ENCODE results near the gene PCSK6. TPM values are rescaled to one million over a fixed set of nuclear protein-coding genes. Genes with fewer than 3 reads are reported as not detected.

The PCSK6 gene
- total RNA-seq, 1 experiment from 2014 or later: 26.3 TPM

DNA sequence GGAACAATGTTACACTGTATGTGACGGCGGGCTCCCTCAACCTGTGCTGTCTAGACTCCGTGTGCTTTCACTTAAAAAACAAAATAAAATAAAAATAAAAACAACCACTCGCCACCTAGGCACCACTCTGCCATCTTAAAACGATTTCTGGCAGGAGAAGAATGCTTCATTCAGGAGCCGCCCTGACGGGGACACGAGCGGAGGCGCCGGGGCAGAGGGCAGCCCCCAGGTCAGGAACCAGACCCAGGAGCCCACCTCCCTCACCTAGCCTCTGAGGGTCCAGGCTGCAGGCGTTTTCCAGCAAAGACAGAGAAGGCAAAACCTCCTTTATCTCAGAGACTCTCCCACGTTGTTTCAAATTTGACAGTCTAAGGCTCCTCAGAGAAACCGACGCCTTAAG, 109.4 kb downstream of the PCSK6 start:
- Histone ChIP-seq H3K4me1 (replicated peaks; ENCODE audit: insufficient read depth) (no peaks in the 10 kb centered on the region), H3F3A (ENCODE audit: insufficient read depth, low read depth) (no peaks in the 10 kb centered on the region), H3K4me2 (no peak overlapping the region), H4K20me1 (ENCODE audit: insufficient read depth) (no peaks in the 10 kb centered on the region), H3K27ac (no peak overlapping the region), H3K9me3 (ENCODE audit: insufficient read depth, low read depth) (no peaks in the 10 kb centered on the region), H3K36me3 (ENCODE audit: low read depth) (no peaks in the 10 kb centered on the region), H3K9me2 (ENCODE audit: insufficient read depth) (no peaks in the 10 kb centered on the region), H2AFZ (no peak overlapping the region), H3K79me2 (ENCODE audit: low read depth) (no peaks in the 10 kb centered on the region), H3K4me3 (no peak overlapping the region), H3K27me3 (ENCODE audit: insufficient read depth, low read depth) (no peaks in the 10 kb centered on the region)
- intact Hi-C loops (cut with micrococcal nuclease; ENCODE audit: unreplicated experiment): no loop called here
- ChIA-PET POLR2A (ENCODE audit: unreplicated experiment) (no interaction called here), CTCF (no interaction called here)
- DNase-seq: no peak
- no TSS peak for BruUV-seq (replicated peaks)
- TF ChIP-seq, protein P1, sequence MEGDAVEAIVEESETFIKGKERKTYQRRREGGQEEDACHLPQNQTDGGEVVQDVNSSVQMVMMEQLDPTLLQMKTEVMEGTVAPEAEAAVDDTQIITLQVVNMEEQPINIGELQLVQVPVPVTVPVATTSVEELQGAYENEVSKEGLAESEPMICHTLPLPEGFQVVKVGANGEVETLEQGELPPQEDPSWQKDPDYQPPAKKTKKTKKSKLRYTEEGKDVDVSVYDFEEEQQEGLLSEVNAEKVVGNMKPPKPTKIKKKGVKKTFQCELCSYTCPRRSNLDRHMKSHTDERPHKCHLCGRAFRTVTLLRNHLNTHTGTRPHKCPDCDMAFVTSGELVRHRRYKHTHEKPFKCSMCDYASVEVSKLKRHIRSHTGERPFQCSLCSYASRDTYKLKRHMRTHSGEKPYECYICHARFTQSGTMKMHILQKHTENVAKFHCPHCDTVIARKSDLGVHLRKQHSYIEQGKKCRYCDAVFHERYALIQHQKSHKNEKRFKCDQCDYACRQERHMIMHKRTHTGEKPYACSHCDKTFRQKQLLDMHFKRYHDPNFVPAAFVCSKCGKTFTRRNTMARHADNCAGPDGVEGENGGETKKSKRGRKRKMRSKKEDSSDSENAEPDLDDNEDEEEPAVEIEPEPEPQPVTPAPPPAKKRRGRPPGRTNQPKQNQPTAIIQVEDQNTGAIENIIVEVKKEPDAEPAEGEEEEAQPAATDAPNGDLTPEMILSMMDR (conservative IDR thresholded peaks at IDR 0.05): no peak
- TF ChIP-seq EZH2 (IDR thresholded peaks at IDR 0.05; ENCODE audit: low read depth): no peak

DNA sequence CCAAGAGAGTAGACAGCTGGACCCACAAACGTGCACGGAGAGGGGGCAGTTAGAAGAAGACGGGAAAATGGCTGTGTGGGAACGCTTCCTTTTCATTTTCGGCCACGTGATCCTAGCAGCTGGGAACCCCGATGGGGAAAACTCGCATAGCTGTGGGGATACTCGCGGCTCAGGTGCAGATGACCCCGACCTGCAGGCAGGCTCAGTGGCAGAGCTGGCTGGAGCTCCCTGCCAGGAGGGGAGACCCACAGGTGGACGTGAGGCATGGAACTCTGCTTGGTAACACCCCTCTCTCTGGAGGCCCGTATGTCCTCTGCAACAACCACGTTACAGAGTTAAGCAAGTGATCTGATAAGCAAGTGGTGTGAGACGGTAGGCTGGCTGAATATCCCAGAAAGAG, 109.9 kb downstream of the PCSK6 start:
- Histone ChIP-seq H3K9me3 (ENCODE audit: insufficient read depth, low read depth) (no peaks in the 10 kb centered on the region), H3K4me3 (no peak overlapping the region), H3K27ac (no peak overlapping the region), H2AFZ (no peak overlapping the region), H4K20me1 (ENCODE audit: insufficient read depth) (no peaks in the 10 kb centered on the region), H3K4me2 (no peak overlapping the region), H3F3A (ENCODE audit: insufficient read depth, low read depth) (no peaks in the 10 kb centered on the region), H3K79me2 (ENCODE audit: low read depth) (no peaks in the 10 kb centered on the region), H3K4me1 (replicated peaks; ENCODE audit: insufficient read depth) (no peaks in the 10 kb centered on the region), H3K9me2 (ENCODE audit: insufficient read depth) (no peaks in the 10 kb centered on the region), H3K36me3 (ENCODE audit: low read depth) (no peaks in the 10 kb centered on the region), H3K27me3 (ENCODE audit: insufficient read depth, low read depth) (no peaks in the 10 kb centered on the region)
- no TSS peak for BruUV-seq (replicated peaks)
- POLR2A ChIA-PET (ENCODE audit: unreplicated experiment): no interaction called here
- no peak for DNase-seq
- intact Hi-C loops (cut with micrococcal nuclease; ENCODE audit: unreplicated experiment): no loop called here
- CTCF ChIA-PET: no interaction called here
- TF ChIP-seq EZH2 (IDR thresholded peaks at IDR 0.05; ENCODE audit: low read depth): no peak
- TF ChIP-seq, protein P1 (conservative IDR thresholded peaks at IDR 0.05): no peak

DNA sequence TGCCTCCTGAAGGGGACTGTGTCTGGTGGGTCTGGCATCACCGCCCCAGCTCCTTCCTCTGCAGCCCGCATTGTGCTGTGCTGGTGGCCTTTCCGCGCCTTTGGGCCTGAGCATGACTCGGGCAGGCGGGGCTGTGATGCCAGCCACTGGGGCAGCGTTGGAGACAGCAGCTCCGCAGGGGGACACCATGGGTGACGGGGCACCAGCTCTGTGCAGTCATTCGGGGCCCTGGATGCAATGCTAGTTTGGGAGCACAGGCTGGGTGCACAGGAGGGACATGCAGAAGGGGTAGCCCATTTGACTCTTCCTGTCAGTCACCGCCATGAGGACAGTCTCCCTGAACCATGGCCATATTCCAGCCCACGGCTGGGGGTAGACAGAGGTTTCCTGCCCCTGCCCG, 110.6 kb downstream of the PCSK6 start:
- Histone ChIP-seq H3F3A (ENCODE audit: insufficient read depth, low read depth) (no peaks in the 10 kb centered on the region), H3K9me3 (ENCODE audit: insufficient read depth, low read depth) (no peaks in the 10 kb centered on the region), H3K4me1 (replicated peaks; ENCODE audit: insufficient read depth) (no peaks in the 10 kb centered on the region), H2AFZ (no peak overlapping the region), H3K9me2 (ENCODE audit: insufficient read depth) (no peaks in the 10 kb centered on the region), H4K20me1 (ENCODE audit: insufficient read depth) (no peaks in the 10 kb centered on the region), H3K27me3 (ENCODE audit: insufficient read depth, low read depth) (no peaks in the 10 kb centered on the region), H3K36me3 (ENCODE audit: low read depth) (no peaks in the 10 kb centered on the region), H3K4me3 (no peak overlapping the region), H3K4me2 (no peak overlapping the region), H3K27ac (no peak overlapping the region), H3K79me2 (ENCODE audit: low read depth) (no peaks in the 10 kb centered on the region)
- no peak for DNase-seq
- CTCF ChIA-PET: no interaction called here
- TF ChIP-seq EZH2 (IDR thresholded peaks at IDR 0.05; ENCODE audit: low read depth): no peak
- TF ChIP-seq, protein P1 (conservative IDR thresholded peaks at IDR 0.05): no peak
- intact Hi-C loops (cut with micrococcal nuclease; ENCODE audit: unreplicated experiment): no loop called here
- POLR2A ChIA-PET (ENCODE audit: unreplicated experiment): no interaction called here
- BruUV-seq (replicated peaks): no TSS peak
